Right lobe of liver (tissue), 6 donors: Measurements from ENCODE around the gene CHST8. TPM values are rescaled to one million over a fixed set of nuclear protein-coding genes. Genes with fewer than 3 reads are reported as not detected.

Experiments
- ATAC-seq, 4 donors: fragments of 200-7000 bp; cut with Tn5 transposase; one replicate each; pipeline ENCODE4 v1.9.1; 2020; ENCODE audit warnings: mild to moderate bottlenecking in 4 of 4, moderate library complexity in 4 of 4
- DNase-seq, 3 donors: peaks; one replicate each; pipeline ENCODE4 v3.0.0-alpha.2; 2020
- H3K27ac ChIP-seq, 3 donors: fragments of 200-600 bp; one replicate each; pipeline ENCODE4 v1.8.0; 2022
- H3K27me3 ChIP-seq, 2 donors: fragments of 200-600 bp; one replicate each; pipeline ENCODE4 v1.8.0; 2022
- H3K36me3 ChIP-seq, 4 donors: fragments of 200-600 bp; sonication (generic) in 1 of 4; one replicate each; pipeline versions ENCODE4 v1.5.1 to v1.8.0; 2017 to 2022; ENCODE audit warnings: control low read depth in 1 of 4
- H3K4me1 ChIP-seq, 4 donors: fragments of 200-600 bp; sonication (generic) in 1 of 4; one replicate each; pipeline versions ENCODE4 v1.5.1 to v1.8.0; 2017 to 2022; ENCODE audit warnings: control low read depth in 1 of 4
- H3K4me3 ChIP-seq, 3 donors: fragments of 200-600 bp; one replicate each; pipeline ENCODE4 v1.8.0; 2022
- H3K9me3 ChIP-seq, 4 donors: fragments of 200-600 bp; sonication (generic) in 1 of 4; one replicate each; pipeline versions ENCODE4 v1.5.1 to v1.8.0; 2017 to 2022; ENCODE audit warnings: control low read depth in 1 of 4
- CTCF ChIP-seq, 4 donors: fragments of 200-600 bp in 3 of 4; fragments of 450-650 bp in 1 of 4; IDR thresholded peaks; one replicate each; pipeline versions ENCODE4 v1.5.1 to v1.8.0; 2016 to 2022; ENCODE audit warnings: antibody characterized with exemption in 4 of 4, mild to moderate bottlenecking in 2 of 4
- POLR2A ChIP-seq: fragments of 450-650 bp; IDR thresholded peaks from one replicate; pipeline ENCODE4 v1.6.1; 2017; ENCODE audit warnings: antibody characterized with exemption, mild to moderate bottlenecking
- WGBS: methylation state at CpG from one replicate; pipeline ENCODE4 v1.1.6; 2018; ENCODE audit warnings: low coverage, low lambda C conversion rate; ENCODE audit not compliant: insufficient coverage; ENCODE audit errors: missing lambda C conversion rate; 5-methylcytosine and 5-hydroxymethylcytosine counted together
- intact Hi-C, 2 donors: fragments of 100-400 bp; cut with DNase I; formaldehyde crosslinking; loops; one replicate each; pipeline versions ENCODE4 v1.11.2 to v1.14.1; 2022
- total RNA-seq, 6 experiments: library from RNA; depleted of rRNA in 2 of 6; stranded (reverse); fragments of >200 nt in 2 of 6; fragmentation: NEBNext Ultra II Directional in 3 of 6; extraction: Animal tissue kit (Norgen Biotek cat#: 25700) in 3 of 6; gene quantifications; one replicate each; pipeline versions ENCODE4 v1.1.0 to v1.2.4, GENCODE V29; 2016 to 2023
- donor health status: DM: no; HTN: yes; CAD: no.
- donor health status: DM: no; HTN: no; CAD: no.
- donor health status: DM: no; HTN: no; CAD: no.
- donor health status: DM: no; HTN: yes; CAD: no.
- donor health status: DM: no; HTN: yes; CAD: no.

The CHST8 gene
- total RNA-seq, 6 experiments from 2014 or later = 0.12 to 0.19 TPM; not detected in 4

GRCh38 chr19:33724721-33725060, 102.9 kb downstream of the CHST8 start:
- no peaks in the 10 kb centered on the region for H3K27me3 ChIP-seq
- no peak overlapping the region for H3K27ac ChIP-seq
- DNase-seq (no peak), ATAC-seq (no peak)
- H3K4me1 ChIP-seq = no peaks in the 10 kb centered on the region
- no peak overlapping the region for H3K4me3 ChIP-seq
- no peaks in the 10 kb centered on the region for H3K36me3 ChIP-seq
- intact Hi-C loops = no loop called here
- no peak for TF ChIP-seq POLR2A
- no peak for TF ChIP-seq CTCF (IDR thresholded peaks at IDR 0.05)
- 30% methylated on average over 2 of the region's 7 CpGs for WGBS
- H3K9me3 ChIP-seq = no peaks in the 10 kb centered on the region

- 28% methylated on average over 4 of the region's 9 CpGs for WGBS
These were observed 103.8 kb downstream of the CHST8 start for GRCh38 chr19:33725567-33725966.

GRCh38 chr19:33726756-33727155, 105.0 kb downstream of the CHST8 start:
- TF ChIP-seq CTCF (IDR thresholded peaks at IDR 0.05) = no peak
- TF ChIP-seq POLR2A = no peak
- H3K27me3 ChIP-seq = no peaks in the 10 kb centered on the region
- ATAC-seq (no peak), DNase-seq (no peak)
- H3K27ac ChIP-seq = no peak overlapping the region
- H3K4me3 ChIP-seq = no peak overlapping the region
- no peaks in the 10 kb centered on the region for H3K9me3 ChIP-seq
- WGBS = 61% methylated on average over 4 of the region's 12 CpGs
- no peaks in the 10 kb centered on the region for H3K4me1 ChIP-seq
- intact Hi-C loops = no loop called here
- H3K36me3 ChIP-seq = no peaks in the 10 kb centered on the region

More at GRCh38 chr19:33725567-33725966, 103.8 kb downstream of the CHST8 start:
- ATAC-seq (no peak), DNase-seq (no peak)
- intact Hi-C loops = no loop called here
- Histone ChIP-seq H3K9me3 (no peaks in the 10 kb centered on the region), H3K36me3 (no peaks in the 10 kb centered on the region), H3K27me3 (no peaks in the 10 kb centered on the region), H3K4me1 (no peaks in the 10 kb centered on the region), H3K27ac (no peak overlapping the region), H3K4me3 (no peak overlapping the region)
- TF ChIP-seq CTCF (IDR thresholded peaks at IDR 0.05) (no peak), POLR2A (no peak)

DNA sequence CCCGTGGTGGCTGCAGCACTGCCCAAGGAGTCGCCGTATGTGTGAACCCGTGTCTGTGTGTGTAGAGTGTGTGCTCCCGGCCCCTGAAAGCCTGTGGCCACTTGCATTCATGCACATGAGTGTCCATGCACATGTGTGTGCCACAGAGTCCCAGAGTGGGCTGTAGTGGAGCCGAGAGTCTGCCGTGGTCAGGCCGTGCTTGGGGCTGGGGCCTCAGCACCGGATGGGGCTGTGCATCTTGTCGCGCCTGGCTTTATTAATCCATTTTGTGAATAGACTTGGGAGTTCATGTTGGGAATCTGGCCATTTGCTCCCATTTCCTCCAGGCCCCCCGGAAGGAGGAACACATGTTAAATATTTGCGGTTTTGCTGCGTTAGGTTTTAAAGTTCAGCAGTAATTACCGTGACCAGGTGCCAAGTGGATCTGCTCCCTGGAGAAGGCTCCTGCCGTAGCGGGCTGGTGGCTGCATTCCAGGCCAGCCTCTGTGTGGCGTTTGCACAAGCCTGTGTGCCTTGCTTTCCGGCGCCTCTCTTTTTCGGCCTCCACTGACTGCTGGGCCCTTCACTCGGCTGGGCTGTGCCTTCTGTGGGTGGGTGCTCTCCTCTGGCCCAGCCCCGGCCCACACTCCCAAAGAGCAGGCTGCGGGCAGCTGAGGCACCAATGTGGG, 105.7 kb downstream of the CHST8 start:
- Histone ChIP-seq H3K9me3 (no peaks in the 10 kb centered on the region), H3K4me3 (no peak overlapping the region), H3K36me3 (no peaks in the 10 kb centered on the region), H3K4me1 (no peaks in the 10 kb centered on the region), H3K27me3 (no peaks in the 10 kb centered on the region), H3K27ac (no peak overlapping the region)
- 42% methylated on average over 8 of the region's 24 CpGs for WGBS
- DNase-seq (no peak), ATAC-seq (no peak)
- intact Hi-C loops = no loop called here
- TF ChIP-seq POLR2A (no peak), CTCF (IDR thresholded peaks at IDR 0.05) (no peak)

DNA sequence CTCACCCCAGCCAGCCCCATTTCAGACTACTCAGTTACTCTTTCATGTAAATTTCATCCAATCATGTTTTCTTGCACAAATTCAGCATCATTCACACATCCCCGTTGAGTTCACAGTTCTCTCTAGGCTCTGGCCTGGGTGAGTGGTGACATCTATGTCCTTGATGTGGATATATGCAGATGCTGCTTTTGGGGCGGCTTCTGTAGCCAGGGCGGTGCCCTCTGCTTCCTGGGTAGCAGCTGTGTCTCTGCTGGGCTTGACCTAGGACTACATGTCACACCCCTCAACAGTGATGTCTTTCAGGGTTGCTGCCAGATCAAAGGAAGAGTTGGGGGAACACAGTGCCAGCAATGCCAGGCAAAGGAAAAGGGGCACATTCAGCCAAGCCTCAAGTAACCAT, 106.4 kb downstream of the CHST8 start:
- Histone ChIP-seq H3K27me3 (no peaks in the 10 kb centered on the region), H3K4me1 (no peaks in the 10 kb centered on the region), H3K4me3 (no peak overlapping the region), H3K9me3 (no peaks in the 10 kb centered on the region), H3K36me3 (no peaks in the 10 kb centered on the region), H3K27ac (no peak overlapping the region)
- intact Hi-C loops = no loop called here
- no peak for ATAC-seq
- DNase-seq = no peak
- no peak for TF ChIP-seq CTCF (IDR thresholded peaks at IDR 0.05)
- no peak for TF ChIP-seq POLR2A
- 79% methylated on average over 3 of the region's 3 CpGs for WGBS
